ENCODE results near the gene FGFRL1.
"Not testable (repeated sequence)": the region's sequence is repeated elsewhere in the genome, so short reads cannot be mapped to it uniquely, and the experiment has no call there.

The FGFRL1 gene

GRCh38 chr4:972651-973424, 38.6 kb upstream of the FGFRL1 start:
- H3K27ac ChIP-seq: no peak overlapping the region
- DNase-seq (ENCODE audit: low read depth, low spot score): no peak

DNA sequence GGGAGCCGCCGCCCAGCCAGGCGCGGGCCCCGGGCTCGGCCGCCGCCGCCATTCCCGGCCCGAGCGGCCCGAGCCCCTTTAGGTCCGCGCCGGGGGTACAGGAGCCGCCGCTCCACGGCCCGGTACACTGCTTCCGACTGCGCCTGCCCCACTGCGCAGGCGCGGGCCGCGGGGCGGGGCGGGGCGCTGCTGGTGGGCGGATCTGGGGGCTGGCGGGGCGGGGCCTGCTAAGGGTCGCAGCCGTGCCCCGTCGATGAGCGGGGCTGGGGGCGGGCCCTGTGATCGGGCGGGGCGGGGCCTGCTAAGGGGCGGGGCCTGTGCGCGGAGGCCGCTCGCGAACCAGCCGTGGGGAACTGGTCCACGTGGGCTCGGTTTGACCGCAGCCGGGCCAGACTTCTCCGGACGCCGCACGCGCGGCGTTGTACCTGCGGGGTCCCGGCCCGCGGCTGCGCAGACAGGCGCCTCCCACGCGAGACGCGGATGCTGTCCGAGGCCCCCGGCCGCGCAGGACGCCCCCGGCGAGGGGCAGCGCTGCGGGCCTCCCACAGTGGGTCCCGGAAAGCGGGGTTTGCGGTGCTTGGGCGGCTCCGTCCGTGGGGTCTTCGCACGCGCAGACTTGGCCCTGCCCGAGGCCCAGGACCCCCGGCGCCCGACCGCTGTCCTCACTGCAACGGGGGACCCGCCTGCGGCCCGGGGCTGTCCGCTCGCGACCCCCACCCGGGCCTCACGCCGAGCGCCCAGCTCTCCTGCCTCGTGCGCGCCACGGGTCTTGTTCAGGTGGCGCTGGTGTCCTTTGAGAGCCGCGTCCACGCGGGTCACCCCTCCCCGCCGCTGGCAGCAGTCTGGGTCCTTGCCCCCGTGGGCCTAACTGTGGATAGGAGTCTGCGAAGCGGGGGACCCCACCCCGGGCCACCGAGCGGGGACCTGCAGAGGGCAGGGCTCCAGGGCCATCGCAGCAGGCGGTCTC, 37.7 kb upstream of the FGFRL1 start, which contains the start of gene DGKQ:
Gene DGKQ (minus strand): TSS at position 139 of the 967 bp plus-strand sequence. CDS start 87 bp downstream, at position 52.
- no peak within 1 kb of the TSS for H3K27ac ChIP-seq
- no peak for DNase-seq (ENCODE audit: low read depth, low spot score)

- no peak for DNase-seq (ENCODE audit: low read depth, low spot score)
- no peak overlapping the region for H3K27ac ChIP-seq
Observed at GRCh38 chr4:974668-975067, 36.8 kb upstream of the FGFRL1 start.

- not testable (repeated sequence) for DNase-seq (ENCODE audit: low read depth, low spot score); H3K27ac ChIP-seq
Observed at GRCh38 chr4:976016-976415, 35.4 kb upstream of the FGFRL1 start.

GRCh38 chr4:978957-979701, 32.3 kb upstream of the FGFRL1 start:
- peak overlapping the region; percentile 48 for H3K27ac ChIP-seq
- no peak for DNase-seq (ENCODE audit: low read depth, low spot score)

DNA sequence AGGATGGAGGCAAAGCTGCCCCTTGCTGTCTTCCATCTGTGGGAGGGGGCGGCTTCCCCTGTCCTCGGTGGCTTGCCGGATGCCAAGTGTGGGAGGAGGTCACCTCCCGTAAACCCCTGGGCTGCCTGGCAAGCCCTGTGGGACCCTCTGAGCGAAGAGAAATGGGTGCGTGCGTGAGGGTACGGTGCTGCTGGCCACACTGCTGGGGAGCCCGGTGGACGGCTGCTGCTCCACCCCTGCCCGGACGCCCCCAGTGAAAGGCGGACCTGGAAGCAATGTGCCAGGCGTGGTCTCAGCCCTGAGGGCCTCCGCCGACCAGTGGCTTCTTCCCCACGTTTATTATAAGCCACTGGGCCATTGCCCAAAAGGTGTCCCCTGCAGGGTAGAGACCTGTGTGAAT, 29.1 kb upstream of the FGFRL1 start:
- H3K27ac ChIP-seq: no peak overlapping the region
- no peak for DNase-seq (ENCODE audit: low read depth, low spot score)

- DNase-seq (ENCODE audit: low read depth, low spot score): no peak
- H3K27ac ChIP-seq: no peak overlapping the region
Observed at GRCh38 chr4:982814-983213, 28.6 kb upstream of the FGFRL1 start.

DNA sequence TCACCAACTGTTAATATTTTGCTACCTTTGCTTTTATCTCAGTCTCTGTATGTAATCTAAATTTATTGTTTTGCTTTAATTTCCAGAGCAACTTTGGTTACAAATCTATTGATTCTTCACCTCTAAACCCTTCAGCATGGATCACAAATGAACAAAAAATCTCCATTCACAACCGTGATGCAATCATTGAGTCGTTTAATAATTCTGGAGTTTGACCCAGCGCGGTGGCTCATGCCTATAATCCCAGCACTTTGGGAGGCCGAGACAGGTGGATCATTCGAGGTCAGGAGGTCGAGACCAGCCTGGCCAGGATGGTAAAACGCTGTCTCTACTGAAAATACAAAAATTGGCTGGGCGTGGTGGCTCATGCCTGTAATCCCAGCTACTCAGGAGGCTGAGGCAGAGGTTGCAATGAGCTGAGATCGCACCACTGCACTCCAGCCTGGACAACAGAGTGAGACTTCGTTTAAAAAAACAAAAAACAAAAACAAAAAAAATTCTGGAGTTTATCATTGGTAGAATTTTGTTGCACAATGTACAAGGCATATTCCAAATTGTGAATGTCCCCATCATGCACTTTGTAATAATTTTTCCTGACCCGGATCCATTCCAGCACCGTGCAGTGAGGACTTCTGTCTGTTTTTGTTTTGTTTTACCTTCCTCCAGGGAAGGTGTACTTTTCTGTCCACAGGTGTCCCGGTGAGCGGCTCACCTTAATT, 26.9 kb upstream of the FGFRL1 start:
- no peak overlapping the region for H3K27ac ChIP-seq

GRCh38 chr4:985123-985830, 26.1 kb upstream of the FGFRL1 start:
- H3K27ac ChIP-seq: no peak overlapping the region
- DNase-seq (ENCODE audit: low read depth, low spot score): no peak

More for the DNA sequence above, 26.9 kb upstream of the FGFRL1 start:
- DNase-seq (ENCODE audit: low read depth, low spot score): no peak

- DNase-seq (ENCODE audit: low read depth, low spot score): no peak
- peak overlapping the region; percentile 51 for H3K27ac ChIP-seq
Observed at GRCh38 chr4:986428-986878, 25.0 kb upstream of the FGFRL1 start.

DNA sequence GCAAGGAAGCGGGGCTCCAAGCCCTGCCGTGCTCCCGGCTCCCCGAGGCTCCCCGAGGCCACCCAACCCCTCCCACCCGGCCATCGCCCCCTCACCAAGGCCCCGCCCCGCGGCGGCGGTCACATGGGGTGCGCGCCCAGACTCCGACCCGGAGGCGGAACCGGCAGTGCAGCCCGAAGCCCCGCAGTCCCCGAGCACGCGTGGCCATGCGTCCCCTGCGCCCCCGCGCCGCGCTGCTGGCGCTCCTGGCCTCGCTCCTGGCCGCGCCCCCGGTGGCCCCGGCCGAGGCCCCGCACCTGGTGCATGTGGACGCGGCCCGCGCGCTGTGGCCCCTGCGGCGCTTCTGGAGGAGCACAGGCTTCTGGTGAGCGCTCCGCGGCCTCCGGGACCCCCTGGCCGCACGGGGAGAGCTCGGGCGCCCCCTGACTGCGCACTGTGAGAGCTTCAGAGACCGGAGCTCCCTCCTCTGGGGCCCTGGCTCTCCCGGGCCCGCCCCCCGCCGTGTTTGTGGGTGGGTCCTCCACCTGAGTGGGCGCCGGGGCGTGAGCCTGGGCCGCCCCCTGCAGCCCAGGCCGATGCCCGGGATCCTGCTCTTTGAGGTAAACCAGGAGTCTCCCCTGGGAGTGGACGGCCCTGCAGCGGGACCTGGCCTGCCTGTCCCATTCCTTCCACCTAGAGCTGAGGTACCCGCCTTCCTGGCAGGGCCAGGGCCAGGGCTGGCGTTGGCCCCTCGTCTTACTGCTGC, 24.4 kb upstream of the FGFRL1 start, which contains the start of gene IDUA:
Gene IDUA (plus strand): TSS at position 166 of the 745 bp plus-strand sequence. CDS start 41 bp downstream, at position 207.
- peak within 1 kb of the TSS; percentile 51 for H3K27ac ChIP-seq
- DNase-seq (ENCODE audit: low read depth, low spot score): no peak

GRCh38 chr4:987624-988513, 23.6 kb upstream of the FGFRL1 start:
- DNase-seq (ENCODE audit: low read depth, low spot score): no peak
- H3K27ac ChIP-seq: peak overlapping the region; percentile 51

DNA sequence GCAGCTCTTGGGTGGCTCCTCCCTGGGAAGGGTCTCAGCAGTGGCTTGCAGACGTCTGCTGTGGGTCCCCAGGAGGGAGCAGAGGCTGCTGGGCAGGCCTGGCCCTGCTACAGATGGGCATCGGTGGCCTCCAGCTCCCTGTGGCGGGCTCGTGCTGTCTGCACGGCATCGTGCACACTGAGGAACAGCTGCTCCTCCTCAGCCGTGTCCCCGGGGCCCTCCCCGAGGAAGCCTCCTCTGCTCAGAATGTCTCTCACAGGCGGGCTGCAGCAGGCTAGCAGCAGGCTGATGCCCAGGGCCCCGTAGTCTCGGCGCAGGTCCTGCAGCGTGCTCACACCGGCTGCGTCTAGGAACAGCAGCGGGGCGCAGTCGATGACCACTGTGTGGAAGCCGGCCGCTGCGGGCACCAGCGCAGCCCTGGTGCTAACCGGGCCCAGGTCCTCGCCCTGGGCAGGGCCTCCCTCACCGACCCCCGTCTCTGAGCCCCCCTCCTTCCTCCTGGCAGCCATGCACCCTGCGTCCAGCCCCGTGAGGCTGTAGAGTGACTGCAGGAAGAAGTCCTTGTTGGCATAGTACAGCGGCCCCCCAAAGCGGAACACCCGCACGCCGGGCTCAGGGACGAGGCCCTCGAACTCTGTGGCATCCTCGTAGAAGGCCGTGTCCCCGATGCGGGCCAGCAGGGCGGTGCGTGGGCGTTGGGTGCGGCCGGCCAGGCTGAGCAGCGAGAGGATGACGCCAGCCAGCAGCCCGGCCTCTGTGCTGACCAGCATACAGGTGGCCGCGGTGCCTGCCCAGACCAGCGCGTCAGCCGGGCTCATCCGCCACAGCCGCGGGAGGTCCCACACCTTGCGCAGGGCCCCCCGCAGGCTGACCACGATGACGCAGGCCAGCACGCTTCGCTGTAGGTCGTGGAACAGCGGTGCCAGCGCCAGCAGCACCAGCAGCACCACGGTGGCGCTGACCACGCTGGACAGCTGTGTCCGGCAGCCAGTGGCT, 22.4 kb upstream of the FGFRL1 start:
- DNase-seq (ENCODE audit: low read depth, low spot score): no peak
- H3K27ac ChIP-seq: no peak overlapping the region

GRCh38 chr4:989722-990471, 21.5 kb upstream of the FGFRL1 start:
- no peak for DNase-seq (ENCODE audit: low read depth, low spot score)

DNA sequence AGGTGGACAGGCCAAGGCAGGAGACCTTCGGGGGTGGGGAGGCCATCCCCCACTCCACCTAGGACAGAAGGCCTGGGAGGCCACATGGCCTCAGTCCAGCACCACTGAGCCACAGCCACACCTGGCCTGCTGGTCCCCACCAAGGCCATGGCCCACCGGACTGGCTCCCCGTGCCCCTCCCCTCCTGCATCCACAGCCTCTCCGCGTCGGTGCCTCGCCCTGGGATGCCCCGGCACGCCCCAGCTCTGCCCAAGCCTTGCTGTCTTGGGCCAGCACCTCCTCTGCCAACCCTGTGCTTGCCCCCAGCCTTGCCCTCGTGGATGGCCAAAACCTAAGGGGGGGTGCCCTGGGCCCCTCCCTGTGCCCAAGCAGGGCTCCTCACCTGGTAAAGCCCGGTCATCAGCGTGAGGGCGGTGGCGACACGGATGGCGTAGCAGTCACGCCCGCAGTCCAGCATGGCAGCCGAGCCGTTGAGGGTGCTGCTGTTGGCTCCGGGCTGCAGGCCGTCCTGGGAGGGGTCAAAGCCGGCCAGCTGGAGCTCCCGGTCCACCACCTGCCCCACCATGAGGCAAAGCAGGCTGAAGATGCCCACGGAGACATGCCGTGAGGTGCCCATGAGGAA, 20.6 kb upstream of the FGFRL1 start:
- H3K27ac ChIP-seq: no peak overlapping the region
- no peak for DNase-seq (ENCODE audit: low read depth, low spot score)

More at GRCh38 chr4:989722-990471, 21.5 kb upstream of the FGFRL1 start:
- no peak overlapping the region for H3K27ac ChIP-seq
